ENCODE results near the gene FOLR3.

GRCh38 chr11:72188267-72188666 is 52.7 kb downstream of the FOLR3 start:
- TF ChIP-seq CTCF (conservative IDR thresholded peaks at IDR 0.05 in 1 of 2, IDR thresholded peaks at IDR 0.05 in 1 of 2; ENCODE audit: low read depth in 1 of 2, low read length in 2 of 2) (no peak), EZH2 (IDR thresholded peaks at IDR 0.05; ENCODE audit: low read length, missing control alignments) (no peak)

Data from fibroblast of lung (primary cell).